GM12865 (cell line): ENCODE data around the gene MAPKAPK3.
A peak's percentile ranks its signal among the peaks of the same experiment; 100 is the strongest.

Experiments used
- DNase-seq: peaks from one replicate; pipeline ENCODE4 v3.0.0; 2010; ENCODE audit warnings: low read depth
- H3K4me3 ChIP-seq: 2 replicates; pipeline ENCODE4 v1.5.1; 2011; ENCODE audit warnings: mild to moderate bottlenecking, low read depth, low read length, control low read depth
- CTCF ChIP-seq: IDR thresholded peaks from 2 replicates; pipeline ENCODE4 v1.5.1; 2011; ENCODE audit warnings: low read length, control low read depth, low read depth, inconsistent platforms; ENCODE audit not compliant: insufficient read depth; ENCODE audit errors: missing control alignments

MAPKAPK3 gene

GRCh38 chr3:50609763-50610085 is 7.2 kb upstream of the MAPKAPK3 start:
- no peak for DNase-seq
- TF ChIP-seq CTCF = no peak
- no peak overlapping the region for H3K4me3 ChIP-seq

- no peak for DNase-seq
- peak overlapping the region; percentile 64 for H3K4me3 ChIP-seq
- no peak for TF ChIP-seq CTCF
Measured at GRCh38 chr3:50610181-50610971, 6.6 kb upstream of the MAPKAPK3 start.

GRCh38 chr3:50610992-50611463 is 5.9 kb upstream of the MAPKAPK3 start:
- TF ChIP-seq CTCF = no peak
- DNase-seq = no peak
- peak overlapping the region; percentile 64 for H3K4me3 ChIP-seq

GRCh38 chr3:50611464-50612233 is 5.3 kb upstream of the MAPKAPK3 start, which contains the start of gene CISH:
Gene CISH (minus strand): TSS chr3:50611774. CDS start chr3:50611650, 124 bp downstream.
- peak; percentile 87 for DNase-seq
- TF ChIP-seq CTCF = peak; percentile 65

GRCh38 chr3:50612234-50612882 is 4.6 kb upstream of the MAPKAPK3 start:
- no peak for DNase-seq
- TF ChIP-seq CTCF = no peak
- H3K4me3 ChIP-seq = peak overlapping the region; percentile 64

More at GRCh38 chr3:50611464-50612233, 5.3 kb upstream of the MAPKAPK3 start, which contains the start of gene CISH:
- H3K4me3 ChIP-seq = peak within 1 kb of the TSS; percentile 64

GRCh38 chr3:50612970-50613846 is 3.7 kb upstream of the MAPKAPK3 start:
- H3K4me3 ChIP-seq = no peak overlapping the region
- DNase-seq = no peak
- no peak for TF ChIP-seq CTCF
